Nephron progenitor cell (in vitro differentiated cells): ENCODE data around the gene GDF7.

Source experiments
- DNase-seq: peaks from one replicate; pipeline ENCODE4 v3.0.0; 2021
- H3K27ac Mint-ChIP-seq: 2 replicates; pipeline ENCODE4 v1.8.0; 2021; ENCODE audit warnings: mild to moderate bottlenecking, moderate library complexity, mixed read lengths
- H3K27me3 Mint-ChIP-seq: 2 replicates; pipeline ENCODE4 v1.8.0; 2021; ENCODE audit warnings: mild to moderate bottlenecking, low read depth, mixed read lengths; ENCODE audit not compliant: poor library complexity
- H3K36me3 Mint-ChIP-seq: 2 replicates; pipeline ENCODE4 v1.8.0; 2021; ENCODE audit warnings: low read depth, mixed read lengths
- H3K4me1 Mint-ChIP-seq: 2 replicates; pipeline ENCODE4 v1.8.0; 2021; ENCODE audit warnings: mixed read lengths
- H3K4me3 Mint-ChIP-seq: 2 replicates; pipeline ENCODE4 v1.8.0; 2021; ENCODE audit warnings: mild to moderate bottlenecking, moderate library complexity, mixed read lengths
- H3K9me3 Mint-ChIP-seq: 2 replicates; pipeline ENCODE4 v1.8.0; 2021; ENCODE audit warnings: mild to moderate bottlenecking, moderate library complexity, mixed read lengths
- CTCF ChIP-seq: fragments of 200-600 bp; sonication (generic); IDR thresholded peaks from 2 replicates; pipeline ENCODE4 v1.5.0; 2021; ENCODE audit warnings: antibody characterized with exemption

The GDF7 gene

DNA sequence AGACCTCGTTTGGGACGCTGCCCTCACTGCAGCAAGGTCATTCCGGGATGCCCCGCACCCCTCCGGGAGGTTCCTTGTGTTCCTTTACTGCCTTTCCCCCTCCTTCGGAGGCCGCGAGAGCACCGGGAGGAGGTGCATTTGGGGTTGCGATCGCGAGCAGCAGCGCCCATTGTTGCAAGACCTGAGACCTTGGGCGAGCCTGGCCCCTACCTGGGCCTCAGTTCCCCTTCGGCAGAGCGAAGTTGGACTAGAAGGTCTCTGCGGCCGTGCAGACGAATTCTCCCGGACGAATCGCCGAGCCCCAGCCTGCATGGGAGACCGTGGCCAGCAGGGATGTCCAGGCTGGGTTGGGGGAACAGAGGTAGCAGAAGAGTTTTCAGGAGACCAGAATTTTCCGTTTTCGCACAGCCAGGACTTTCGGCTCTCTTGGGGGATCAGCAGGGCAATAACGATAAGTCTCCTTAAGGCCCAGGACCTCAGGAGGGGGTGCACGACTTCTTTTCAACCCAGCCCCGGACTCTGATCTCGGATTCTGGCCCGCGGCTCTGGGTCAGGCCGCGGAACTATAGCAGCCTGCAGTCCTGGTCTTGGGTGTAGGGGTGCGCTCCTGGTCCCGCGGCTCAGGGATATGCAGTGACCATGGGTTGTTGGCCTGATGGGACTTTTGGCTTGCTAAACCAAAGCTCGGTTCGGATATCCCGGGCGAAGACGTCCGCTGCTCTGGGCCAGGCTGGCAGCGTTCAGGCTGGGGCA, 2.8 kb downstream of the GDF7 start:
- H3K4me3 Mint-ChIP-seq, result peak overlapping the region; percentile 25
- H3K36me3 Mint-ChIP-seq, result no peaks in the 10 kb centered on the region
- no peaks in the 10 kb centered on the region for H3K9me3 Mint-ChIP-seq
- no peak for TF ChIP-seq CTCF
- DNase-seq, result no peak
- peaks cover 96% of the 10 kb centered on the region for H3K27me3 Mint-ChIP-seq
- no peak overlapping the region for H3K27ac Mint-ChIP-seq
- peaks cover 28% of the 10 kb centered on the region for H3K4me1 Mint-ChIP-seq

GRCh38 chr2:20670315-20671035, 3.5 kb downstream of the GDF7 start:
- Mint-ChIP-seq H3K36me3 (no peaks in the 10 kb centered on the region), H3K4me3 (peak overlapping the region; percentile 38), H3K4me1 (peaks cover 29% of the 10 kb centered on the region), H3K27me3 (peaks cover 95% of the 10 kb centered on the region), H3K27ac (no peak overlapping the region), H3K9me3 (no peaks in the 10 kb centered on the region)
- peak; percentile 48 for DNase-seq
- TF ChIP-seq CTCF, result no peak

- H3K36me3 Mint-ChIP-seq, result no peaks in the 10 kb centered on the region
- peaks cover 27% of the 10 kb centered on the region for H3K4me1 Mint-ChIP-seq
- H3K27ac Mint-ChIP-seq, result no peak overlapping the region
- TF ChIP-seq CTCF, result no peak
- no peak overlapping the region for H3K4me3 Mint-ChIP-seq
- H3K27me3 Mint-ChIP-seq, result peaks cover 91% of the 10 kb centered on the region
- H3K9me3 Mint-ChIP-seq, result no peaks in the 10 kb centered on the region
- peak; percentile 37 for DNase-seq
Measured at GRCh38 chr2:20671036-20671735, 4.2 kb downstream of the GDF7 start.

DNA sequence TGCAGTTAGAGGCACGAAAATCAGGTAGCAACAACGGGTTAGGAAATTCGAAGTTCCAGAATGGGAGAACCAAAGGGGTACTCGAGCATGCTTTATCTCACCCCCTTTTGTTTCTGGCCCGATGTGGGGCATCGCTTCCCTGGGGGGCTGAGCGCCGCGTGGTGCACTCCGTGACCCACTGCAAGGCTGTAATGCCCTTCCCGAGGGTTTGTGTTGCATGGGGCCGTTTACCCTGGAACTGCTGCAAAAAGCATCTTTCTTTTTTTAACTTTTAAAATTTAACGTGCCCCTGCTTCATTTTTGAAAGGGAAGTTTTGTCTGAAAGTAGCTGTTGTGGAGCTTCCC, 4.8 kb downstream of the GDF7 start:
- Mint-ChIP-seq H3K4me1 (peaks cover 24% of the 10 kb centered on the region), H3K27ac (no peak overlapping the region), H3K27me3 (peaks cover 86% of the 10 kb centered on the region), H3K36me3 (no peaks in the 10 kb centered on the region), H3K4me3 (peak overlapping the region; percentile 70), H3K9me3 (no peaks in the 10 kb centered on the region)
- TF ChIP-seq CTCF, result no peak
- DNase-seq, result no peak

- peak; percentile 28 for DNase-seq
- Mint-ChIP-seq H3K36me3 (no peaks in the 10 kb centered on the region), H3K27ac (no peak overlapping the region), H3K27me3 (peaks cover 83% of the 10 kb centered on the region), H3K4me1 (peaks cover 24% of the 10 kb centered on the region), H3K9me3 (no peaks in the 10 kb centered on the region), H3K4me3 (peak overlapping the region; percentile 70)
- TF ChIP-seq CTCF, result no peak
Measured at GRCh38 chr2:20672201-20672951, 5.4 kb downstream of the GDF7 start.
